HCT116 (cell line): Measurements from ENCODE around the gene ACBD5. TPM values are rescaled to one million over a fixed set of nuclear protein-coding genes. Genes with fewer than 3 reads are reported as not detected.
"Not testable (repeated sequence)": the region's sequence is repeated elsewhere in the genome, so short reads cannot be mapped to it uniquely, and the experiment has no call there.

ENCODE experiments used
- ATAC-seq: fragments of 200-7000 bp; cut with Tn5 transposase; 2 replicates; pipeline ENCODE4 v1.9.1; 2020; ENCODE audit warnings: mild to moderate bottlenecking, moderate library complexity
- BruUV-seq: library from RNA; stranded (reverse); fragments of 400-500 nt; replicated peaks from 2 replicates; lab custom pipeline; 2021; lab: Mats Ljungman, UMichigan
- CTCF ChIA-PET: fragments of 300-600 bp; sonication (Branson Sonifier 250); formaldehyde crosslinking; loops from one replicate; lab custom pipeline; 2021; ENCODE audit warnings: antibody characterized with exemption; lab: Charles Lee
- POLR2A ChIA-PET: fragments of 300-600, 350-600 bp; sonication (Branson Sonifier 250); formaldehyde crosslinking; loops from one replicate; lab custom pipeline; 2021; ENCODE audit warnings: antibody characterized with exemption; lab: Charles Lee
- RAD21 ChIA-PET, 2 experiments: fragments of 300-600 bp; sonication (Branson Sonifier 250); formaldehyde crosslinking; loops; one replicate each; lab custom pipeline; 2023; ENCODE audit warnings: low total read pairs in 2 of 2; ENCODE audit not compliant: uncharacterized antibody in 2 of 2, unreplicated experiment in 2 of 2, low non-redundant PET in 1 of 2; lab: Charles Lee
- DNase-seq: peaks from one replicate; pipeline ENCODE4 v3.0.0-alpha.2; 2010; ENCODE audit warnings: low read depth, low spot score
- H2AFZ ChIP-seq: fragments of 200-600 bp; shearing (Covaris generic), sonication (generic); 2 replicates; pipeline ENCODE4 v1.6.1; 2017; ENCODE audit warnings: low read depth, mixed run types, mixed read lengths, antibody characterized with exemption, low read length; ENCODE audit not compliant: poor library complexity, severe bottlenecking
- H3K27ac ChIP-seq: 2 replicates; pipeline ENCODE4 v1.5.1; 2012; ENCODE audit warnings: low read depth, low read length
- H3K27me3 ChIP-seq: fragments of 200-600 bp; sonication (generic); 2 replicates; pipeline ENCODE4 v1.6.1; 2016; ENCODE audit warnings: mixed run types, low read length, mixed read lengths; ENCODE audit not compliant: insufficient read depth
- H3K36me3 ChIP-seq, 2 experiments: fragments of 200-500 bp in 1 of 2; fragments of 200-600 bp in 1 of 2; sonication (Bioruptor generic) in 1 of 2; sonication (generic) in 1 of 2; 2 replicates each; pipeline versions ENCODE4 v1.5.1 to v1.6.1; 2014 to 2016; ENCODE audit warnings: low read length in 2 of 2, inconsistent platforms in 1 of 2, mixed read lengths in 1 of 2, mixed run types in 1 of 2; ENCODE audit not compliant: insufficient read depth in 2 of 2, control insufficient read depth in 1 of 2
- H3K4me1 ChIP-seq, 2 experiments: fragments of 200-600 bp in 1 of 2; sonication (generic) in 1 of 2; 2 replicates each; pipeline versions ENCODE4 v1.5.1 to v1.6.1; 2012 to 2017; ENCODE audit warnings: low read length in 2 of 2, inconsistent platforms in 1 of 2, mild to moderate bottlenecking in 1 of 2, mixed read lengths in 1 of 2, mixed run types in 1 of 2, moderate library complexity in 1 of 2; ENCODE audit not compliant: insufficient read depth in 2 of 2, control insufficient read depth in 1 of 2
- H3K4me2 ChIP-seq: fragments of 200-600 bp; sonication (generic); 2 replicates; pipeline ENCODE4 v1.6.1; 2017; ENCODE audit warnings: mixed run types, low read length, mixed read lengths
- H3K4me3 ChIP-seq, 2 experiments: fragments of 200-600 bp in 1 of 2; sonication (generic) in 1 of 2; replicated peaks in 1 of 2; 2 replicates each; pipeline ENCODE4 v1.5.1; 2011 to 2016; ENCODE audit warnings: low read length in 2 of 2, control low read depth in 1 of 2, low read depth in 1 of 2, mild to moderate bottlenecking in 1 of 2, mixed read lengths in 1 of 2, mixed run types in 1 of 2
- H3K79me2 ChIP-seq: fragments of 200-600 bp; sonication (generic); 2 replicates; pipeline ENCODE4 v1.6.1; 2017; ENCODE audit warnings: mild to moderate bottlenecking, mixed run types, low read length, moderate library complexity, mixed read lengths; ENCODE audit not compliant: insufficient read depth
- H3K9ac ChIP-seq: fragments of 200-600 bp; sonication (generic); 2 replicates; pipeline ENCODE4 v1.6.1; 2016; ENCODE audit warnings: low read length, mixed read lengths
- H3K9me2 ChIP-seq: fragments of 200-600 bp; sonication (generic), shearing (Covaris generic); 2 replicates; pipeline ENCODE4 v1.6.1; 2017; ENCODE audit warnings: mixed run types, mild to moderate bottlenecking, moderate library complexity; ENCODE audit not compliant: insufficient read depth
- H3K9me3 ChIP-seq, 2 experiments: fragments of 200-500 bp in 1 of 2; fragments of 200-600 bp in 1 of 2; sonication (Bioruptor generic) in 1 of 2; sonication (generic) in 1 of 2; 2 replicates each; pipeline ENCODE4 v1.6.1; 2014 to 2017; ENCODE audit warnings: low read length in 2 of 2, mixed read lengths in 2 of 2, inconsistent platforms in 1 of 2, low read depth in 1 of 2, mild to moderate bottlenecking in 1 of 2, mixed run types in 1 of 2, moderate library complexity in 1 of 2; ENCODE audit not compliant: control insufficient read depth in 1 of 2, insufficient read depth in 1 of 2
- H4K20me1 ChIP-seq: fragments of 200-600 bp; sonication (generic), shearing (Covaris generic); 2 replicates; pipeline ENCODE4 v1.6.1; 2017; ENCODE audit warnings: mixed run types, mild to moderate bottlenecking, moderate library complexity; ENCODE audit not compliant: insufficient read depth
- ATF3 ChIP-seq: IDR thresholded peaks from 2 replicates; pipeline ENCODE4 v1.6.1; 2012
- CEBPB ChIP-seq: IDR thresholded peaks from 2 replicates; pipeline ENCODE4 v1.6.1; 2012; ENCODE audit warnings: low read depth
- EGR1 ChIP-seq: IDR thresholded peaks from 2 replicates; pipeline ENCODE4 v1.6.1; 2012; ENCODE audit warnings: low read depth
- EZH2 ChIP-seq: fragments of 200-600 bp; sonication (generic); IDR thresholded peaks from 2 replicates; pipeline ENCODE4 v1.6.1; 2017; ENCODE audit warnings: antibody characterized with exemption, mixed run types
- EZH2phosphoT487 ChIP-seq: fragments of 200-600 bp; IDR thresholded peaks from 2 replicates; pipeline ENCODE4 v1.6.1; 2018; ENCODE audit warnings: antibody characterized with exemption, borderline replicate concordance
- FOSL1 ChIP-seq: IDR thresholded peaks from 2 replicates; pipeline ENCODE4 v1.6.1; 2012; ENCODE audit warnings: low read depth
- SIN3A ChIP-seq: IDR thresholded peaks from 2 replicates; pipeline ENCODE4 v1.6.1; 2012; ENCODE audit warnings: low read depth
- TCF7L2 ChIP-seq: IDR thresholded peaks from 2 replicates; pipeline ENCODE4 v1.7.0; 2011; ENCODE audit warnings: borderline replicate concordance, inconsistent platforms; ENCODE audit not compliant: insufficient read depth, insufficient read length; ENCODE audit errors: extremely low read depth
- ZNF274 ChIP-seq: fragments of 200-500 bp; sonication (Bioruptor generic); IDR thresholded peaks from 2 replicates; pipeline ENCODE4 v1.6.1; 2014; ENCODE audit warnings: mild to moderate bottlenecking, low read depth, low read length, inconsistent platforms
- intact Hi-C: fragments of 100-400 bp; cut with micrococcal nuclease; formaldehyde crosslinking; loops from 2 replicates; pipeline ENCODE4 v1.10.0; 2022
- total RNA-seq: library from RNA; stranded (reverse); gene quantifications from one replicate; pipeline ENCODE4 v1.2.1, GENCODE V29; 2021; ENCODE audit not compliant: unreplicated experiment

Gene ACBD5
- total RNA-seq, 1 experiment from 2014 or later = 19.5 TPM

GRCh38 chr10:27262788-27263187 is 22.2 kb upstream of the ACBD5 start:
- H3K27ac ChIP-seq, CTCF ChIA-PET: not testable (repeated sequence)

GRCh38 chr10:27258838-27259812 is 18.5 kb upstream of the ACBD5 start:
- no peak overlapping the region for H3K4me2 ChIP-seq
- no peaks in the 10 kb centered on the region for H3K9me3 ChIP-seq
- ChIA-PET POLR2A (no interaction called here), CTCF (no interaction called here), RAD21 (no interaction called here)
- no peak for TF ChIP-seq ZNF274
- TF ChIP-seq TCF7L2 = no peak
- no peak for TF ChIP-seq FOSL1
- TF ChIP-seq SIN3A = no peak
- no peak for TF ChIP-seq EGR1
- TF ChIP-seq EZH2phosphoT487 = no peak
- no peak for TF ChIP-seq ATF3
- TF ChIP-seq CEBPB = no peak
- no peak for TF ChIP-seq EZH2
- H3K27ac ChIP-seq = no peak overlapping the region
- DNase-seq (no peak), ATAC-seq (no peak)
- no peak overlapping the region for H3K4me3 ChIP-seq
- no peak overlapping the region for H2AFZ ChIP-seq
- no peaks in the 10 kb centered on the region for H3K9me2 ChIP-seq
- intact Hi-C loops = no loop called here
- no peaks in the 10 kb centered on the region for H3K4me1 ChIP-seq
- no peaks in the 10 kb centered on the region for H3K36me3 ChIP-seq
- H3K79me2 ChIP-seq = no peaks in the 10 kb centered on the region
- no TSS peak for BruUV-seq
- no peaks in the 10 kb centered on the region for H3K27me3 ChIP-seq
- H3K9ac ChIP-seq = no peak overlapping the region
- H4K20me1 ChIP-seq = no peaks in the 10 kb centered on the region

More at GRCh38 chr10:27262788-27263187, 22.2 kb upstream of the ACBD5 start:
- H3K9me2 ChIP-seq, H3K36me3 ChIP-seq, H2AFZ ChIP-seq, H3K27me3 ChIP-seq, POLR2A ChIA-PET, RAD21 ChIA-PET, H3K4me3 ChIP-seq, H3K9ac ChIP-seq, ATAC-seq, H3K9me3 ChIP-seq, intact Hi-C loops, BruUV-seq, H3K4me2 ChIP-seq, H3K79me2 ChIP-seq, DNase-seq, H3K4me1 ChIP-seq, H4K20me1 ChIP-seq: not testable (repeated sequence)
